K562 (cell line): ENCODE measurements around the gene C1QTNF9B. TPM values are rescaled to one million over a fixed set of nuclear protein-coding genes. Genes with fewer than 3 reads are reported as not detected.
A peak's percentile ranks its signal among the peaks of the same experiment; 100 is the strongest.
"Not testable (repeated sequence)": the region's sequence is repeated elsewhere in the genome, so short reads cannot be mapped to it uniquely, and the experiment has no call there.

ENCODE experiments used
- ATAC-seq: fragments of 200-7000 bp; cut with Tn5 transposase; 3 replicates; pipeline ENCODE4 v1.9.1; 2020; ENCODE audit warnings: moderate library complexity
- BruUV-seq: library from RNA; stranded (reverse); fragments of 400-500 nt; replicated peaks from 2 replicates; lab custom pipeline; 2021; lab: Mats Ljungman, UMichigan
- CTCF ChIA-PET: fragments of 300-600 bp; formaldehyde crosslinking; extraction: SDS; loops from one replicate; lab custom pipeline; 2021; ENCODE audit warnings: low intra/inter-chr PET ratio; lab: Yijun Ruan, JAX
- POLR2A ChIA-PET: fragments of 300-600, 350-650 bp; sonication (Branson Sonifier 250); formaldehyde crosslinking; extraction: SDS; loops from one replicate; lab custom pipeline; 2021; ENCODE audit warnings: antibody characterized with exemption, inconsistent platforms; lab: Yijun Ruan, JAX
- DNase-seq, 4 experiments: peaks; one replicate each; pipeline versions ENCODE4 v3.0.0 to v3.0.0-alpha.2; 2011 to 2018; ENCODE audit warnings: low spot score in 3 of 4, mixed read lengths in 3 of 4; ENCODE audit errors: extremely low read depth in 1 of 4
- FAIRE-seq: peaks from 2 replicates; lab custom pipeline; 2011; peaks lifted over from hg19 to GRCh38; lab: Jason Lieb, UNC
- H2AFZ ChIP-seq: 2 replicates; pipeline ENCODE4 v1.6.0; 2011; ENCODE audit warnings: low read depth, low read length, control low read depth, inconsistent platforms
- H3K27ac ChIP-seq: fragments of 200-600 bp; 3 replicates; pipeline ENCODE4 v1.8.0; 2011; ENCODE audit warnings: low read depth, mild to moderate bottlenecking, control low read depth, inconsistent platforms, low read length, moderate library complexity, mixed read lengths; ENCODE audit errors: extremely low read depth
- H3K27me3 ChIP-seq, 2 experiments: fragments of 300-600 bp in 1 of 2; 2 replicates in 1 of 2; 3 replicates in 1 of 2; pipeline versions ENCODE4 v1.6.0 to v1.8.0; 2011; ENCODE audit warnings: inconsistent platforms in 2 of 2, low read length in 2 of 2, mild to moderate bottlenecking in 1 of 2, mixed read lengths in 1 of 2, moderate library complexity in 1 of 2; ENCODE audit not compliant: control insufficient read depth in 2 of 2, insufficient read depth in 2 of 2
- H3K36me3 ChIP-seq: fragments of 300-600 bp; 3 replicates; pipeline ENCODE4 v1.8.0; 2011; ENCODE audit warnings: mild to moderate bottlenecking, low read length, inconsistent platforms; ENCODE audit not compliant: control insufficient read depth, insufficient read depth
- H3K4me1 ChIP-seq, 2 experiments: fragments of 200-600 bp in 1 of 2; replicated peaks in 1 of 2; 2 replicates in 1 of 2; 3 replicates in 1 of 2; pipeline versions ENCODE4 v1.5.1 to v1.8.0; 2011; ENCODE audit warnings: inconsistent platforms in 2 of 2, low read length in 2 of 2, mild to moderate bottlenecking in 1 of 2, mixed read lengths in 1 of 2, moderate library complexity in 1 of 2; ENCODE audit not compliant: control insufficient read depth in 2 of 2, insufficient read depth in 2 of 2
- H3K4me2 ChIP-seq: 2 replicates; pipeline ENCODE4 v1.6.1; 2011; ENCODE audit warnings: low read length, control low read depth, inconsistent platforms, mixed read lengths; ENCODE audit not compliant: insufficient read depth
- H3K4me3 ChIP-seq: fragments of 200-600 bp; sonication (generic), shearing (Covaris generic); 2 replicates; pipeline ENCODE4 v1.5.1; 2016; ENCODE audit warnings: control low read depth, inconsistent platforms
- H3K79me2 ChIP-seq: fragments of 200-600 bp; 3 replicates; pipeline ENCODE4 v1.8.0; 2011; ENCODE audit warnings: low read length, inconsistent platforms; ENCODE audit not compliant: control insufficient read depth, insufficient read depth
- H3K9ac ChIP-seq, 2 experiments: 2 replicates each; pipeline versions ENCODE4 v1.6.0 to v1.6.1; 2011; ENCODE audit warnings: low read depth in 2 of 2, low read length in 2 of 2, control low read depth in 1 of 2, inconsistent platforms in 1 of 2, mild to moderate bottlenecking in 1 of 2, mixed read lengths in 1 of 2; ENCODE audit not compliant: insufficient read depth in 1 of 2
- H3K9me1 ChIP-seq: one replicate; pipeline ENCODE4 v1.6.0; 2011; ENCODE audit warnings: inconsistent platforms, mild to moderate bottlenecking, low read length, moderate library complexity; ENCODE audit not compliant: control insufficient read depth, insufficient read depth
- H3K9me3 ChIP-seq: replicated peaks from 2 replicates; pipeline ENCODE4 v1.5.1; 2011; ENCODE audit warnings: low read depth, low read length, inconsistent platforms; ENCODE audit not compliant: control insufficient read depth, insufficient read depth
- H4K20me1 ChIP-seq: replicated peaks from 2 replicates; pipeline ENCODE4 v1.6.1; 2011; ENCODE audit warnings: low read length, inconsistent platforms, mixed read lengths; ENCODE audit not compliant: control insufficient read depth, insufficient read depth
- DIDO1 ChIP-seq: fragments of 450-650 bp; IDR thresholded peaks from 2 replicates; pipeline ENCODE4 v1.6.1; 2016; ENCODE audit warnings: low read depth, missing biosample characterization, missing genetic modification characterization
- RAD21 ChIP-seq, 2 experiments: fragments of 250-450 bp in 1 of 2; fragments of 450-650 bp in 1 of 2; sonication (Bioruptor Pico) in 1 of 2; formaldehyde crosslinking in 1 of 2; IDR thresholded peaks in 1 of 2; conservative IDR thresholded peaks in 1 of 2; 2 replicates each; pipeline versions ENCODE4 v1.4.0 to v1.8.0; 2020 to 2022; ENCODE audit warnings: mild to moderate bottlenecking in 2 of 2, moderate library complexity in 1 of 2
- ZKSCAN1 ChIP-seq: fragments of 150-350 bp; IDR thresholded peaks from 2 replicates; pipeline ENCODE4 v1.6.1; 2016; ENCODE audit warnings: low read depth, low read length
- WGBS: fragments of 100-300 bp; shearing (Covaris generic); methylation state at CpG from one replicate; pipeline ENCODE4 v1.1.6; 2016; ENCODE audit warnings: low coverage, mixed read lengths; ENCODE audit not compliant: insufficient coverage; ENCODE audit errors: missing lambda C conversion rate; 5-methylcytosine and 5-hydroxymethylcytosine counted together
- in situ Hi-C: fragments of 300-500 bp; cut with MboI; formaldehyde crosslinking; loops from 4 replicates; pipeline ENCODE4 v1.15.0; 2018; ENCODE audit warnings: inconsistent platforms, mixed read lengths
- intact Hi-C: fragments of 100-400 bp; cut with micrococcal nuclease; formaldehyde crosslinking; loops from 2 replicates; pipeline ENCODE4 v1.14.2; 2022
- polyA plus RNA-seq, 8 experiments: library from polyadenylated mRNA; depleted of rRNA in 4 of 8; stranded (reverse) in 5 of 8; unstranded in 3 of 8; fragments of >200 nt; fragmentation: Nextera tagmentation in 2 of 8; fragmentation: Illumina TruSeq in 1 of 8; extraction: Ambion mirVana in 2 of 8; extraction: Trizol in 1 of 8; gene quantifications; 2 replicates each; pipeline versions ENCODE4 v1.2.1 to v1.2.3, GENCODE V29; 2011 to 2014; ENCODE audit warnings: inconsistent platforms in 1 of 8, missing spikeins in 1 of 8
- total RNA-seq, 7 experiments: library from RNA; depleted of rRNA in 6 of 7; stranded (reverse); fragments of >200 nt in 6 of 7; fragmentation: Illumina TruSeq in 2 of 7; extraction: Trizol in 2 of 7; gene quantifications; 2 replicates each; pipeline versions ENCODE4 v1.2.1 to v1.2.3, GENCODE V29; 2011 to 2021; ENCODE audit warnings: low replicate concordance in 1 of 7

Gene C1QTNF9B
- total and polyA plus RNA-seq, 9 of the 15 experiments (the other 6 are each of a cell fraction or from before 2014, with no cell fraction given): 0.14 to 0.94 (median 0.35) TPM; not detected in 3

GRCh38 chr13:23888658-23889614 lies 8.4 kb downstream of the C1QTNF9B start, which contains the start of gene MIPEP (continued):
- TF ChIP-seq DIDO1: peak; percentile 69; the same call in 1 of the 2 replicates
- no peak for TF ChIP-seq RAD21 (CRISPR knock-in tag; conservative IDR thresholded peaks at IDR 0.05 in 1 of 2, IDR thresholded peaks at IDR 0.05 in 1 of 2)
- no peak for TF ChIP-seq ZKSCAN1

GRCh38 chr13:23884361-23884760 lies 12.9 kb downstream of the C1QTNF9B start:
- DNase-seq, H3K9me1 ChIP-seq, H3K4me2 ChIP-seq, in situ Hi-C loops, ATAC-seq, H3K4me1 ChIP-seq, H3K9ac ChIP-seq, BruUV-seq, POLR2A ChIA-PET, H3K4me3 ChIP-seq, H3K27ac ChIP-seq, H4K20me1 ChIP-seq, intact Hi-C loops, H3K27me3 ChIP-seq, FAIRE-seq, H3K9me3 ChIP-seq, H2AFZ ChIP-seq, CTCF ChIA-PET: not testable (repeated sequence)
- 90% methylated on average over 3 of the region's 3 CpGs for WGBS
- peaks cover 14% of the 10 kb centered on the region; the same call in 2 of the 3 replicates for H3K36me3 ChIP-seq
- peaks cover 11% of the 10 kb centered on the region; the same call in 2 of the 3 replicates for H3K79me2 ChIP-seq
